ENCODE data around the gene TMEM92.
"Not testable (repeated sequence)": the region's sequence is repeated elsewhere in the genome, so short reads cannot be mapped to it uniquely, and the experiment has no call there.

Gene TMEM92

DNA sequence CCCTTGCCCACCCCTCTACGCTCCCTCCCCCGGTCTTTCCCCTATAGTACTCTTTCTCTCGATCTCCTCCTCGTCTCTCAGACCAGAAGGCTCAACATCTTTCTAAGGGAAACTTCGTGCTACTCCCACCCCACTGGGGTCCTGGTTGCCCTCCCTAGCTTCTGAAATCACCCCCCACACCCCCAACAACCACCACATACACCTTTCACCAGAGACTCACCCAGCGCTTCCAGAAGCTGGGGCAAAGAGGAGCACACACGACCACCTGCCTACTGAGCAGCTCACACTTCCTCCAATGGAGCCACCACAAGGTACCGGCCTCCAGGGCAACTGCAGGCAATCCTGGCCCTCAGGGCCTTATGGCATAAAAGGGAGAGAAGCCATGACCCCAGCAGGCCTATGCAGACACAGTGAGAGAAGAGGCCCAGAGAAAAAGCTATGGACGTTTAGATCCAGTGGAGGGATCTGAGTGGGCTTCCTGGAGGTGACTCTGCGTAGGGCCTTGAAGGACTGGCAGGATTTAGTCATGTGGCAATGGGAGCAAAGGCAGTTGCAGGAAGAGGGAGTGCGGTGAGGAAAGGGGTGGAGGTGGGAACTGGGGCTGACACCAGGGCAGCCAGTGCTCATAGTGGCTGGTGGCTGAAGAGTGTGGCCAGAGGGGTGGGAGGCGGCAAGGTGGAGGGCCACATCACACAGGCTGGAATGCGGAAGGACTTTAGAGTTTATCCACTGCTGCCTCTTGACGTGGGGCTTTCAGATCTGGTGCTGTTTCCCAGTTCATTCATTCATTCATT is 12.1 kb upstream of the TMEM92 start:
- DNase-seq (ENCODE audit: low read depth in 2 of 2) = no peak

DNA sequence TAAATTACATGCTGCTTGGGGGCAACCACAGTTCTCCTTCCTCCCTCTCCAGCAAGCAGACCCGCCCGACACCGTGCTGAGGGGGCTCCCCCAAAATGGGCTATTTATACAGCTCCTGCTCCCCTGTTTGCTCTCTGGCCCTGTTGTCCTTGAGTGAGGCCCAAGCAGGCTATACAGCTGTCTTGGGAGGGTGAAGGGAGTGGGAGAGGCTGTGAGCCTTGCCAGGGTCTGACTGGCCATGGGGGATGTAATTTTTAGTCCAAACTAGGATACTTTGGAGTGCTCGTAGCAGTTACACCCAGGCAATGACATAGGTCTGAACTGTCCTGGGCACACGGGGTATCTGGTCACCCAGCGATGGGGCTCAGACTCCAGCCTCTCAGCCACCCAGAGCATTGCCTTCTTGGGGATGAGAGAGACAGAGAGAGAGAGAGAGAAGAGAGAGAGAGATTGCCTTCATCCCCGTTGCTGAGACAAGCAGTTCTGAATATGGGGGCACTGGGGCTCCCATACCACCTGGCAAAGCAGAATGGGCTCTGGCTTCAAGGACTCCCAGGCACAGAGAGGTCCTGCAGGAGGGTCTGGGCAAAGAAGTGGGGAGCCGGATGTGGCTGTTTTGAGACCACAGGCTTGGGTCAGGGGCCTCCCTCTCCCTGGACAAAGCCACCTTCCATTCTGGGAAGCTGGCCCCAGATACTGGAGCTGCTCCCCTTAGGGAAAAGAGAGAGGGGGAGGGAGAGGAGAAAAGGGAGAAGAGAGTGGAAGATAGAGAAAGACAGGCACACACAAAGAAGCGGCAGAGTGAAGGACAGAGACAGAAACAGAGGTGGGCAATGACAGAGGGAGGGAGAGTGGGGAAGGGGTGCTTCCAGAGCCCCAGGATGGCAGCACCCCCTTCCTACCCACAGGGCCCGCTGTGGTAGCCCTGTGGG is 10.7 kb upstream of the TMEM92 start:
- no peak for DNase-seq (ENCODE audit: low read depth in 2 of 2)

DNA sequence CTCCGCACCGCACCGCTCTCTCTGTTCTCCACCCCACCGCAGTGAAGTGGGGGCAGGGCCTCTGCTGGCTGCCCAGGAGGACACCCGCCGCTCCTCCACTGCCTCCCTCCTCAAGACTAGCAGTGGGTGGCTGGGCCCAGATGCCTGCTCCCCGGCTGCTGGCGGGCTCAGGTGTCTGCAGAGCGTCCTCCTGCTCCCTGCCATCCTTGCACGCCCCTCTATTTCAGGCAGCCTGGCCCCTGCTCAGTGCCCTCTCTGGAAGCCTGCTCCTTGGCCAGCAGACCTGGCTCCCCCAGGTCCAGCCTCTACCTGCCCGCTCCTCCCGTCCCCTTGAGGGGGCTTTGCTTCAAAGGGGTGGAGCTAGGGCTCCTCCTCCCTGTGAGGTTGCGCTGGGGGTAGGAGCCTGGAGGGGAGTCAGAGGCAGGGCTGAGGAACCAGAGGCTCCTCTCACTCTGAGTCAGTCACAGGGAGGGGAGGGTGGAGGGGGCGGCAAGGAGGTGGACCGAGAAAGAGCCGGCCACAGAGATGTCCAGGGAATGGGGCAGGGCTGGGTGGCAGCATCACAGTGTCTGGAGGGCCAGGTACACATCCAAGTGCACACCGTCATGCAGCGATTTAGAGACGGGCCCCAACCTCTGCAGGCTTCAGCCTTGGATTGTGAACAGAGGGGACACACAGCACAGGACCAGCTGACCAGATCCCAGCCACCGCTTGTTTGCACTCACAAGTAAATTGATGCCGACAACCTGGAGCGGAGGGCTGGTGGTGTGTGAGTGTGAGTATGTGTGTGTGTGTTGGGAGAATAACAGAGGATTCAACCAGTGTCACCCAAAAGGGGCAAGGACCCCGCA is 9.8 kb upstream of the TMEM92 start:
- no peak for DNase-seq (ENCODE audit: low read depth in 2 of 2)

DNA sequence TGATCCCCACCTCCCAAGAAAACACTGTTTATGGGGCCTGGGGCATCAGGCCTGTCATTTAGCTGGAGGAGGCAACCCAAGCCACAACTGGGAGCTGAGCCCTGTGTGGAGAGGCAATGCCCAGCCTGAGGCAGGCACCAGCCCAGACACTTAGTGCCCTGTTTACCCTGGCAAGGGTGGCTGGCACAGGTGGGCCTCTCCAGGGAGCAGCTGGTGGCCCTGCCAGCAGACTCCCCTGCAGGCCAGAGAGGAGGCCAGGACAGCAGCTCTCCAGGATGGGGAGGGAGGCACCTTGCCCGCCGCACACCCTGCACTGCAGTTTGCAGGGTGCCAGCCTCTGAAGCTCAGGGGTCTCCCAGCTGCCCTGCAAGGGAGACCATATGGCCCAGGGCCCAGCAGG is 9.1 kb upstream of the TMEM92 start:
- DNase-seq (ENCODE audit: low read depth in 2 of 2) = no peak

DNA sequence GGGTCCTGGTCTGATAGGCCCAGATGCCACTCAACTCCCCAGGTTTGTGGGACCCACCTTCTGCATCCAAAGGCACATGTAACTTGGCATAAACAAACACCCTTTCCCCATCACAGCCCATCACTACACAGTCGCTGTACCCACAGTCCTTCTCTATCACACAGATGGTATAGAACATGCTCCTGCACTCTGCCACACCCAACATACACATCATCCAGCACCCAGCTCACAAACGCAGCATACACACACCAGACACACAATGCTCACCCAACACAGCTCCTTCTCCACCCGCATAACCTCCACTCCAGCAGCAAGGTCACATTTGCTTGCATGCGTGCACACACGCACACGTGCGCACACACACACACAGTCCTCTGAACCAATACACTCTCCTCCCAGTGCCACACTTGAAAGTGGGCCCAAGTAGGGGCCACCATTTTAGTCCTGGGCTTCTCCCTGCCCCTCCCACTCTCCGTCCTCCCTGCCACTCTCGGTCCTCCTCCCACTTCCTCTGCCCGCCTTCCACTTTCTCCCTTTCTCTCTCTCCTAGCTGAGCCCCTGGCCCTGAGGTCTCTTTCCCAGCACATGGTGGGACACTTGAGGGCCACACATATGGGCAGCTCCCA is 8.5 kb upstream of the TMEM92 start:
- DNase-seq (ENCODE audit: low read depth in 2 of 2) = no peak

DNA sequence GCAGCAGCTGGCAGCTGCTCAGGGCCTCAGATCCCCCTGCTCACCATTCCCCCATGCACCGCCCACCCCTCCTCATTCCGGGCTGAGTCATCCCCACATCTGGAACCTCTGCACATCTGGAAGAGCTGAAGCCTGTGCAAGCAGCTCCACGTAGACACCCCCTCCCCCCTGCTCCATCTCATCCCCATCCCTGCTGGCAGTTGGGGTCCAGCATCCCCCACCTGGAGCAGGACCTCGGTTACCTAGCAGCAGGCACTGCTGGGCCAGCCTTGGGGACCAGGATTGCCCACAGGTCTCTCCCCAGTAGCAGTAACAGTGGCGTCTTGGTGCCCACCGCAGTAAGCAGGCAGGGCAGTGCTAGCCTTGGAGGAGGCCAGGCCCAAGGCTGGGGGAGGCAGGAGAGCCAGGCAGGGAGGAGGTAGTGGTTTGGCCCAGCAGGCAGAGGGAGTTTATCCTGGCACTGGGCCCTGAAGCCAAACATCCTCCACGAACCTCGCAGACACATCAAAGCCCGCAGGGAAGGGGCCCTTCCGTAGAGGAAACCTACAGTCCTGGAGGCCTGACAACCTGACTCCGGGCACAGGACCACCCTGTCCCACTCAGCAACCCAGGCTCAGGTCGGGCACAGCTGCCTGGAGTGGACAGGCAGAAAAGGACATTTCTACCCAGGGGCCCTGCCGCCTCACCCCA is 7.7 kb upstream of the TMEM92 start:
- DNase-seq (ENCODE audit: low read depth in 2 of 2) = no peak

DNA sequence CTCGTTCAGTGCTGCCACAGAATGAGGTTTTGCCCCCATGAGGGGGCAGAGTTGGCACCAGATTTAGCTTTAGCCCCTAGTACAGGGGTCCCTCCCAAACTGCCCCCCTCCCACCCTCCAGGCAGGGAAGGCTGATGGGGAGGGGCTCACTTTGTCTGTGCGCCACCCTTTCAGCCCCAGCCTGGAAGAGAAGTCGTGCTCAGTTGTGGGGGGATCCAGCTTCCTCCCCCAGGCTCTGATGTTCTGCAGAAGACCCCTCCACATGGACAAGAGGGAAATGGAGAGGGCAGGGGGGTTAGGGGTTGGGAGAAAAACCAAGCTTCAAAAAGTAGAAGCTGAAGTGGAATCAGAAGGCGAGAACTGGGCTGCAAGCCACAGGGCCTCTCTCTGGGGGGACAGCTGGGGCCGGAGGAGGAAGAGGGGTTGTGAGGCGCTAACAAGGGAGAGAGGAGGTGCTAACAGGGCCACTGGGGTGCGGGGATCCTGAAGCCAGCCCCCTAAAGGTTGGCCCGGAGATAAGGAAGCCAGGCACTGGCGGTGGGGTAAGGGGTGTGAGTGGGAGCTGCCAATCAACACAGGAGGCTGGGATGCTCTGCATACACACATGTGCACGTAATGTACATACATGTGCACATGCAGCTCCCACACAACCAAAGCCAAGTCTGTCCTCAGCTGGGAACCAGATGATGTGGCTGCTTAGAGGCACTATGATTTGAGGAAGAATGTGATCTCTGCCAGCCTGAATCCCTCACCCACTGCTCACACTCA is 7.0 kb upstream of the TMEM92 start:
- no peak for DNase-seq (ENCODE audit: low read depth in 2 of 2)

DNA sequence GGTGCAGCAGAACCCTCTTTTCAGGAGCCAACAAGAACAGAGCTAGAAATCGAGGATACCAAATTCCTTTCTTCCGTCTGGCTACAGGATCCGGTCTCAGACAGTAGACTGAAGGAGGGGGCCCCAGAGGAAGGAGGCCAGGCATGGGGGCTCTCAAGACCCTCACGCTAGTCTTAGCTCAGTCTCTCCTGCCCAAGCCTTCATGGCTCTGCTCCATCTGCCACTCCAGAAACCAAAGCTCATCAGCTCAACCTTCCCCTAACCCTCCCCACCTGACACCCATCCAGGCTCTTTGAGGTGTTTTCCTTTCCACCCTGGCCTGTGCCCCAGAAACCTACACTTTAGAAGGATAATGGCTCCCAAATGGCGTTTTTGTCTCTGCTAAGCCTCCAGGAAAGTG is 6.2 kb upstream of the TMEM92 start:
- DNase-seq (ENCODE audit: low read depth in 2 of 2) = no peak

DNA sequence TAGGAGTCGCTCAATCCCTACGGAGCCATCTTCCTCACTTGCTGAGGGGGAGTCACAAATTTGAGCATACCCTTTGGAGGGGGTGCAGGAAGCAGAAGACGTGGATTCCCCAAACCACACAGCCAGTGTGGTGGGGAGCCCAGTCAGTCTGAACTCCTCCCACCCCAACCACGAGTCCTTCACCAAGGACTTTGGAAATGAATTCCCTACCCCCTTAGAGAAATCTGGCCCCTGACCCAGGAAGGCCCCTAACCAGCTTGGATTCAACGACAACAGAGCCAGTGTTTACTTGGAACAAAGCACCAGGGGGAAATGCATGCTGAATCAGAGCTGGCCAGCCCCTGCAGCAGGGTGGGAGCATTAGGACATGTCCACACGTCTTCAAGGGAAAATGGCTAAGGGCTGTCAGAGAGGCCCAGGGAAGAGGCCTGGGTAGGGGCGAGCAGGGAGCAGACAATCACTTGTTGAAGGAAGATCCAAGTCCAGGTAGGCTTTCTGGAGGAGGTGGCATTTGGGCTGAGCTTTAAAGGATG is 5.5 kb upstream of the TMEM92 start:
- DNase-seq (ENCODE audit: low read depth in 2 of 2) = no peak

DNA sequence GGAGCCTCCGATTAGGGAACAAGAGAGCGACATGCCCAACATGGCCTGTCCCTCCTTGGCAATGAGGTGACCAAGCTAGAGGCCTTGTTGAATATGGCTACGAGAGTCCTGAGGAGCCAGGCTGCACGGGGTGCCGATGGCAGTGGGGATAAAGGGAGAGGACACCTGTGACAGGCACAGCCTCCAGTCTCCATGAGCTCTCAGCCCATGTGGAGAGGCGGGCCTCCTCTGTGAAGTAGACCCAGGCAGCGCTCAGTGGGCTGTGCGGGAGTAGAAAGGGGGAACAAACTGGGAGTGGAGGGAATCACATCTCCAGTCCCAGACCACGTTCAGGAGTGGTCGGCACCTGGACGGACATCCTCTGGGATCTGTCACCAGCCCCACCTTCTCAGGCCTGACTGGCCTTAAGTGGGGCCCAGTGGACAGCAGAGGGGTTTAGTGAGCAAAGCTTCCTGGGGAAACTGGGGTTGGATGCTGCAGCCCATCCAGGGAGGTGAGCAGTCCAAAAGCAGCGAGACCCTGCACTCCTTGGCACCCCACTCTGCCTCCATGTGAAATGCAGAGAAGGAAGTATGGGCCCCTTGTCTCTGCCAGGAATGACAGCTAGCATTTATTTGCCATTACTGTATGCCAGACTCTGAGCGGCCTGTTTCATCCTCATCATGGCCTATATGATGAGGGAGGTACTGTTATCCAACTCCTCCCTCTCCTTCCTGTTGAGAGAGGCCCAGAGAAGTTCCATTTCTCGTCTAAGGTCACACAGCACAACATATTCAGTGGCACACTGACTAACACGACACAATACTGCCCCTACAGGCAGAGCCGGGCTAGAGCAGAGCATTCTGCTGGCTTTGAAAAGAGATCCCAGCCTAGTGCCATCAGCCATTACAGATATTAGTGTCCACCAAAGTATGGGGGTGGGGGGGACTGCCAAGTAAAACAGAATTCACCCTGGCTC is 4.5 kb upstream of the TMEM92 start:
- peak; percentile 7 to 22 for DNase-seq (ENCODE audit: low read depth in 2 of 2)

DNA sequence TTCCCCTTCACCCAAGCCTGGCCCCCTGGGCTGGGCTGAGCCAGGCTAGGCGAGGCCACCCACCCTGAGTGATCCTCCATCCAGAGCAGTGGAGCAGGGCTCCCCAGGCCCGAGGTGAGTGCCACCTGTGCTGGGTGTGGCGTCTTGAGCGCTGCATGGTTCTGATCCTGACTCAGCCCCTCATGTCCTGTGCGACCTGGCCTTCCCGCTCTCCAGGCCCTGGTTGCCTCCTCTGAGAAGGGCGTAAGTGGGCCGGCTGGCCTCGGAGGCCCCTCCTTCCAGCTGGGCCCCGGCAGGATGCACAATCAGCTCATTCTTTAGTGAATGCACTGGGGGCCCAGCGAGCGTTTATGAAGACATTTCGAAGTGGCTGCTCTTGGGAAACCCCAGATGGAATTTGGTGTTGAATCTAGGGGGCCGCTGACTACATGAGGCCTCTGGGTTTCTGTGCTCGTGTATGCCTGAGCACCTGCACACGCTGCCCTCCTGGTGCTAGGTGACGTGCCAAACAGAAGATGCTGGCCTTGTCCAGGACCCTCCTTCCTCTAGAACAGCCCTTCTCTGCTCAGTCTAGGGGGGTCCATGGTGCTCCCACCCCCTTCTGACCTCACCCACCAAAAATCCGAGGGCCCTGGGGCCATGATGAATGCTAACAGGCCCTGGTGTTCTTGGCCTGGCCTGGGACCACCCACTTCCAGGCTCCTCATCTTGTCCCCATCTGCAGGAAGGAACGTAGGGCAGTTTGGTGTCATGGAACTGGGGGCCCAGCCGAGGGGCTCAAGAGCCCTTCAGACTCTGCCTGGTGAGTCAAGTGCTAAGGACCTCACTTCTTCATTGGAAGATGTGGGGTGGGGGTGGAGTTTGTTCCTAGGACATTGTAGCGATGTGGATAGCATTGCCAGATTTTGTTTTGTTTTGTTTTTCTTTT is 3.6 kb upstream of the TMEM92 start:
- no peak for DNase-seq (ENCODE audit: low read depth in 2 of 2)

DNA sequence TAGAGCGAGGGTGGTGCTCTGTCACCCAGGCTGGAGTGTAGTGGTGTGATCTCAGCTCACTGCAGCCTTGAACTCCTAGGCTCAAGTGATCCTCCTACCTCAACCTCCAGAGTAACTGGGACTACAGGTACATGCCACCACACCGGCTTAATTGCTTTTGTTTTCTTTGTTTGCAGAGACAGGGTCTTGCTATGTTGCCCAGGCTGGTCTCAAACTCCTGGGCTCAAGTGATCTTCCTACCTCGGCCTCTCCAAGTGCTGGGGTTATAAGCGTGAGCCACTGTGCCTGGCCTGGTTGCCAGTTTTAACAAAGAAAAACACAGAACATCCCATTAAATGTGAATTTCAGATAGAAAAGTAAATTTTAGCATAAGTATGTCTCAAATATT is 2.9 kb upstream of the TMEM92 start:
- DNase-seq (ENCODE audit: low read depth in 2 of 2) = not testable (repeated sequence)

DNA sequence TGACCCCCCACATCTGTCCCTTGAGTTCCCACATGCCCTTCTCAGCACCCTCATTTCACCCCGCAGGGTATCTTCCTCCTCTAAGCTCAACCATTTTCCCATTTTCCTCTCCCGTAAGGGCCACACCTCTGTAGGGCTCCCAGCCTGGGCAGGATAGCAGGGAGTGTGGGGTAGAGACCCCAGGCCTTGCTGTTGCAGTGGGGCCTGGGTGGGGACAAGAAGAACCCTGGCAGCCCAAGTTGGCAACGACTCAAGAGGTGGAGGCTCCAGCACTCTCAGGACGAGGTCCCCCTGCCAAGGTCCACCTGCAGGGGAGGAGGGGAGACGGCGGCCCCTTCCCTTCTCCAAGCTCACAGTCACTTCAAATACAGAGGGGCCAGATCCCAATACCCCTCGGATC is 2.0 kb upstream of the TMEM92 start:
- no peak for DNase-seq (ENCODE audit: low read depth in 2 of 2)

DNA sequence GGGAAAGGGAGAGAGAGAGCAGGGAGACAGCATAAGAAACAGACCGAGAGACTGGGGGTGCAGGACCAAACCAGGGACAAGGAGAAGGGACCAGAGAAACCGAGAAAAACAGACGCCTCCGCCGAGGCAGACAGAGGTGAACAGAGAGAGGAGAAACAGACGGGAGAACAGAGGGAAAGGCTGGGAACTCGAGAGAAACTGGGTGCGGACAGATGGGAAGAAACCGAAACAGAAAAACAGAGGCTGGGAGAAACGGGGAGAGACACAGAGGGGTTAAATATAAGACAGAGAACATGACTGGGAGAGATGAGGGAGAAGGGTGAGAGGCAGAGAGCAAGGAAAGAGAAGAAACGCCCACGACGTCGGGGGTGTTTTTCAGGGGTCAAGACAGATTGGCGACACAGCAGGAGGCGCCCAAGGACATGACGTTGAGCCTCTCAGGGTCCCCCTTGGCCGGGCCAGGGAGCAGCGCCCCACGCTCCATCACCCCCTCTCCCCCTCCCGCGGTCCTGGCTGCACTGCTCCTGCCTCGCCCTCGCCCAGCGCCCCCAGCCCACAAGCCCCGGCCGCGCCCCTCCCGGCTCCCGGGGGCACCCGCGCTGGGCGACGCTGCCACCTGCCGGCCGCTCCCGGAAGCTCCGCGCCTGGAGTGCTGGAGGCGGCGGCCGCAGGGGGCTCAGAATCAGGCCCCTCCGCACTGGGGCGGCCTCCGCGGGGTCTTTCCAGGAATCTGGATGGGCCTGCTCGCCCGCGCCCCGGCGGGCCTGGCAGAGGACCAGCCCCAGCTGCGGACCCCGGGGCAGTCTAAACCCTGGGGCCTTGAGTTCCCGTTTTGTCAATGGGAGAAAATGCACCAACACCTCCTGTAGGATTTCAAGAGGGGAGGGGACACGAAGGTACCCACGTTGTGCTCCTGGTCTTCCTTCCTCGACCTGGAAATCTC is 1.3 kb upstream of the TMEM92 start:
- DNase-seq (ENCODE audit: low read depth in 2 of 2) = peak; percentile 2 to 15

DNA sequence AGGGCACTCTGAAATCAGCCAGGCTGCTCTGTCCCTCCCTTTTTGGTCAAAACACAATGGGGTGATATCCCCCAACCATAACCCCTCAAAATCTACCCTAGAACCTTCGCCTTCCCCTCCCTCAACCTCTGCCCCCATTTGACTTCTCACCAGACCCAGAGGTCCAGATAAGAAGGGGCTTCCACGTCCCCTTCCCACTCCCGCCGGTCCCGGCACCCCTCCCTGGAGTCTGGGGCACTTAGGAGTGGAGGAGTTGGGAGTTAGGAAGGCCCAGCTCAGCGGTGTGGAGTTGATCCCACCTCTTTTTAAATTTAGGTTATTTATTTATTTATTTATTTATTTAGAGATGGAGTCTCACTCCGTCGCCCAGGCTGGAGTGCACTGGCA is 619 bp upstream of the TMEM92 start:
- DNase-seq (ENCODE audit: low read depth in 2 of 2) = no peak

DNA sequence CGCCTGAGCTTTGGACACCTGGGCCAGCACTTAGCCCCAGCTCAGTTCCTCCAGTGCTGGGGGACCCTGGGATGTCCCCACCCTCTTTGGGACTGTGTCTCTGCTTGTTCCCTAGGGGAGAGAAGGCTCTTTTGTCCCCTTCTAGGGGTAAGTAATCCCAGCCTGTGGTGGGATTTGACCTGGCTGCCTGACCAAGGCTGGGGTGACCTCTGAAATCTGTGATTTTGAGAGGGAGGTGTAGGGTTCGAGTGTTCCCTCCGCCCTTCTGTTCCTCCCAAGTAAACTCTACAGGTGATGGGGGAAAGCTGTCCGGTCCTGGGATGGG is 593 bp downstream of the TMEM92 start:
- no peak for DNase-seq (ENCODE audit: low read depth in 2 of 2)

DNA sequence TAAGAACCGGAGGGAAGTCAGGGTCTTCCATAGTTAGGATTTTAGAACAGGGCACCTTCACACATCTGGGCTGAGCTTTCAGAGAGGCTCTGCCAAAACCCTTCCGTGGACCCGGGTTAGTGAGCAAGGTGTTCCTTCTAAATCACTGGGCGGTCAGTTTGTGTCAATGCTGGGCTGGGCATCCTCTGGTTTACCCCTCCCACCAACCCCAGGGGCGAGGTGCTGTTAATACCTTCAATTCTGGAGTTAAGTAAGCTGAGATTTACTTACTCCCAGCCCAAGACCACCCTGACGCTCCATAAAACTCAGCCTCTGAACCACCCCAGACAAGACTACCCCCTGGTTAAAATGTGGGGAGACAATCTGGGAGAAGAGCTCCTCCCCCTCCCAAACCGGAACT is 1.0 kb downstream of the TMEM92 start:
- DNase-seq (ENCODE audit: low read depth in 2 of 2) = no peak

All from activated CD8-positive, alpha-beta memory T cell treated with anti-CD3 and anti-CD28 coated beads for 4 hours (primary cell).